NT2/D1 (cell line): ENCODE results near the gene COL2A1.

Experiments
- SUZ12 ChIP-seq: IDR thresholded peaks from 2 replicates; pipeline ENCODE4 v1.6.1; 2011; ENCODE audit not compliant: insufficient read length, insufficient read depth; ENCODE audit errors: extremely low read depth
- YY1 ChIP-seq: IDR thresholded peaks from 2 replicates; pipeline ENCODE4 v1.6.1; 2011; ENCODE audit not compliant: insufficient read length, insufficient read depth

GRCh38 chr12:48000878-48001504 lies 3.3 kb downstream of the COL2A1 start:
- TF ChIP-seq SUZ12, result no peak
- no peak for TF ChIP-seq YY1
